ENCODE data around the gene MAB21L3. TPM values are rescaled to one million over a fixed set of nuclear protein-coding genes. Genes with fewer than 3 reads are reported as not detected.

MAB21L3 gene
- total and polyA plus RNA-seq, 2 experiments from 2014 or later = not detected

DNA sequence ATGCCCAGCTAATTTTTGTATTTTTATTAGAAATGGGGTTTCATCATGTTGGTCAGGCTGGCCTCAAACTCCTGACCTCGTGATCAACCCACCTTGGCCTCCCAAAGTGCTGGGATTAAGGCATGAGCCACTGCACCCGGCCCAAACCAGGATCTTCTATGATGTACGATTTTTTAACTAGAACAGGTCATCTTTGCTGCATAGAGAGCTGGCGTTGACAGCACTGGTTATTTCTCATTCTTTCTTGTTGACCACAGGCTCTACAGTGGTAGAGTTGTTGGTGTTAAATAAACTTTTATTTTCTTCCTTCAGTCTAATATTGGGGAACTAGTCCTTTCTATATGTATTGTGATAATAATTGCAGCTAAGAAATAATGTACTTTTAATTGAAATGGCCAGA is 3.8 kb upstream of the MAB21L3 start:
- Mint-ChIP-seq H3K4me3 (no peak overlapping the region), H3K36me3 (ENCODE audit: low read depth) (no peaks in the 10 kb centered on the region), H3K27ac (no peak overlapping the region), H3K4me1 (peaks cover 3% of the 10 kb centered on the region; the same call in 1 of the 3 replicates), H3K9me3 (no peaks in the 10 kb centered on the region), H3K27me3 (ENCODE audit: insufficient read depth, low read depth, poor library complexity) (no peaks in the 10 kb centered on the region)
- H4K20me1 ChIP-seq (replicated peaks; ENCODE audit: insufficient read depth) = no peaks in the 10 kb centered on the region
- ATAC-seq (no peak), DNase-seq (ENCODE audit: low spot score) (no peak)
- no peak overlapping the region for H3K27ac ChIP-seq (ENCODE audit: low read depth)
- no peak overlapping the region for H2AFZ ChIP-seq
- H3K4me3 ChIP-seq = no peak overlapping the region
- H3K36me3 ChIP-seq (ENCODE audit: insufficient read depth) = no peaks in the 10 kb centered on the region
- 0 out of 2 replicates have a peak, but pooled peaks cover 3% of the 10 kb centered on the region for H3K9me2 ChIP-seq (ENCODE audit: insufficient read depth)
- H3K27me3 ChIP-seq (ENCODE audit: insufficient read depth) = no peaks in the 10 kb centered on the region
- TF ChIP-seq EZH2 (IDR thresholded peaks at IDR 0.05; ENCODE audit: low read depth, unreplicated experiment) = no peak
- no peak for TF ChIP-seq JUNB (IDR thresholded peaks at IDR 0.05; ENCODE audit: unreplicated experiment)
- TF ChIP-seq, protein P1, sequence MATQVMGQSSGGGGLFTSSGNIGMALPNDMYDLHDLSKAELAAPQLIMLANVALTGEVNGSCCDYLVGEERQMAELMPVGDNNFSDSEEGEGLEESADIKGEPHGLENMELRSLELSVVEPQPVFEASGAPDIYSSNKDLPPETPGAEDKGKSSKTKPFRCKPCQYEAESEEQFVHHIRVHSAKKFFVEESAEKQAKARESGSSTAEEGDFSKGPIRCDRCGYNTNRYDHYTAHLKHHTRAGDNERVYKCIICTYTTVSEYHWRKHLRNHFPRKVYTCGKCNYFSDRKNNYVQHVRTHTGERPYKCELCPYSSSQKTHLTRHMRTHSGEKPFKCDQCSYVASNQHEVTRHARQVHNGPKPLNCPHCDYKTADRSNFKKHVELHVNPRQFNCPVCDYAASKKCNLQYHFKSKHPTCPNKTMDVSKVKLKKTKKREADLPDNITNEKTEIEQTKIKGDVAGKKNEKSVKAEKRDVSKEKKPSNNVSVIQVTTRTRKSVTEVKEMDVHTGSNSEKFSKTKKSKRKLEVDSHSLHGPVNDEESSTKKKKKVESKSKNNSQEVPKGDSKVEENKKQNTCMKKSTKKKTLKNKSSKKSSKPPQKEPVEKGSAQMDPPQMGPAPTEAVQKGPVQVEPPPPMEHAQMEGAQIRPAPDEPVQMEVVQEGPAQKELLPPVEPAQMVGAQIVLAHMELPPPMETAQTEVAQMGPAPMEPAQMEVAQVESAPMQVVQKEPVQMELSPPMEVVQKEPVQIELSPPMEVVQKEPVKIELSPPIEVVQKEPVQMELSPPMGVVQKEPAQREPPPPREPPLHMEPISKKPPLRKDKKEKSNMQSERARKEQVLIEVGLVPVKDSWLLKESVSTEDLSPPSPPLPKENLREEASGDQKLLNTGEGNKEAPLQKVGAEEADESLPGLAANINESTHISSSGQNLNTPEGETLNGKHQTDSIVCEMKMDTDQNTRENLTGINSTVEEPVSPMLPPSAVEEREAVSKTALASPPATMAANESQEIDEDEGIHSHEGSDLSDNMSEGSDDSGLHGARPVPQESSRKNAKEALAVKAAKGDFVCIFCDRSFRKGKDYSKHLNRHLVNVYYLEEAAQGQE (IDR thresholded peaks at IDR 0.05; ENCODE audit: unreplicated experiment) = no peak
- TF ChIP-seq ZNF114 (CRISPR knock-in tag; IDR thresholded peaks at IDR 0.05) = no peak
- H3F3A ChIP-seq (replicated peaks; ENCODE audit: low read depth) = no peaks in the 10 kb centered on the region
- H3K4me2 ChIP-seq = no peak overlapping the region
- H3K4me1 ChIP-seq (ENCODE audit: insufficient read depth) = no peaks in the 10 kb centered on the region
- H3K79me2 ChIP-seq (replicated peaks; ENCODE audit: insufficient read depth) = no peaks in the 10 kb centered on the region

DNA sequence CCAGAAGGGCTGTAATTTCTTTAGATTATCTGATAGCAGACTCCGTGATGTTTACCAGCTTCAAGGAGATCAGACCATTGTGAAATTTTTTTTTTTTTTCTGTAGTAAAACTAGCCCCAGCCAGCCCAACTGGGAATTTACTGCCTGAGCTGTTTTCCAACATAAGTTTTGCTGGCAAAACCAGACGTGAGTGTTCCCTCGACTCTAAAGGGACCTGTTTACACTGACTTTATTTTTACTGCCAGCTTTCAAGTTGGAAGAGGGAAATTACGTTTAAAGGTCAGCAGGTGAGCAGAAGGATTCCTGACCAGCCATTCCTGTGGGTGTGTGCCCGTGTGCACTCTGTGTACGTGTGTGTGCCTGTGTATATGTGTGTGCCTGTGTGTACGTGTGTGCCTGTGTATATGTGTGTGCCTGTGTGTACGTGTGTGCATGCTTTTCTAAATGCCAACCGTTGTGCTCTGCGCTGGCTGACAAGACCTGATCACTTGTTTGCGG is 374 bp downstream of the MAB21L3 start:
- Histone ChIP-seq H2AFZ (peak overlapping the region; percentile 69; the same call in 1 of the 2 replicates), H3K27me3 (ENCODE audit: insufficient read depth) (no peaks in the 10 kb centered on the region), H3K9me2 (ENCODE audit: insufficient read depth) (no peaks in the 10 kb centered on the region), H3K4me1 (ENCODE audit: insufficient read depth) (no peaks in the 10 kb centered on the region), H3K36me3 (ENCODE audit: insufficient read depth) (no peaks in the 10 kb centered on the region), H3K27ac (ENCODE audit: low read depth) (no peak overlapping the region), H3K4me3 (no peak overlapping the region), H3F3A (replicated peaks; ENCODE audit: low read depth) (no peaks in the 10 kb centered on the region), H3K79me2 (replicated peaks; ENCODE audit: insufficient read depth) (no peaks in the 10 kb centered on the region), H4K20me1 (replicated peaks; ENCODE audit: insufficient read depth) (no peaks in the 10 kb centered on the region), H3K4me2 (no peak overlapping the region)
- no peak for ATAC-seq
- no peaks in the 10 kb centered on the region for H3K9me3 Mint-ChIP-seq
- no peak for DNase-seq (ENCODE audit: low spot score)
- no peak for TF ChIP-seq ZNF331 (CRISPR knock-in tag; IDR thresholded peaks at IDR 0.05; ENCODE audit: low read depth)
- TF ChIP-seq, protein P2, sequence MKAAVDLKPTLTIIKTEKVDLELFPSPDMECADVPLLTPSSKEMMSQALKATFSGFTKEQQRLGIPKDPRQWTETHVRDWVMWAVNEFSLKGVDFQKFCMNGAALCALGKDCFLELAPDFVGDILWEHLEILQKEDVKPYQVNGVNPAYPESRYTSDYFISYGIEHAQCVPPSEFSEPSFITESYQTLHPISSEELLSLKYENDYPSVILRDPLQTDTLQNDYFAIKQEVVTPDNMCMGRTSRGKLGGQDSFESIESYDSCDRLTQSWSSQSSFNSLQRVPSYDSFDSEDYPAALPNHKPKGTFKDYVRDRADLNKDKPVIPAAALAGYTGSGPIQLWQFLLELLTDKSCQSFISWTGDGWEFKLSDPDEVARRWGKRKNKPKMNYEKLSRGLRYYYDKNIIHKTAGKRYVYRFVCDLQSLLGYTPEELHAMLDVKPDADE (IDR thresholded peaks at IDR 0.05) = no peak
- no peaks in the 10 kb centered on the region for H3K27me3 Mint-ChIP-seq (ENCODE audit: insufficient read depth, low read depth, poor library complexity)
- H3K4me3 Mint-ChIP-seq = no peak overlapping the region
- peak overlapping the region; percentile 38 for H3K27ac Mint-ChIP-seq
- peaks cover 3% of the 10 kb centered on the region; the same call in 1 of the 3 replicates for H3K4me1 Mint-ChIP-seq
- H3K36me3 Mint-ChIP-seq (ENCODE audit: low read depth) = no peaks in the 10 kb centered on the region

Data from GM23338 (cell line).